NCI-H2029 treated with DMSO at 0.1 percent for 48 hours (cell line): ENCODE measurements around the gene HSD3B7.
A peak's percentile ranks its signal among the peaks of the same experiment; 100 is the strongest.

Source experiments
- DNase-seq: peaks from one replicate; lab custom pipeline; 2025; lab: John Stamatoyannopoulos, UW

HSD3B7 gene

GRCh38 chr16:31023627-31024226 is 38.7 kb downstream of the HSD3B7 start:
- DNase-seq = no peak

- DNase-seq = no peak
Measured at GRCh38 chr16:31025339-31025738, 40.3 kb downstream of the HSD3B7 start.

GRCh38 chr16:31029272-31029671 is 44.3 kb downstream of the HSD3B7 start:
- DNase-seq = no peak

GRCh38 chr16:31031276-31031675 is 46.3 kb downstream of the HSD3B7 start:
- DNase-seq = no peak

- DNase-seq = peak; percentile 76
Measured at GRCh38 chr16:31032736-31033708, 48.0 kb downstream of the HSD3B7 start, which contains the start of gene STX4. STX4 (plus strand) TSS chr16:31033558; CDS start chr16:31033806, 248 bp downstream.

- DNase-seq = peak; percentile 48
Measured at GRCh38 chr16:31033709-31034492, 48.9 kb downstream of the HSD3B7 start.

- no peak for DNase-seq
Measured at GRCh38 chr16:31036691-31037090, 51.7 kb downstream of the HSD3B7 start.
